GM19238 (cell line): ENCODE results near the gene EMX2.
"Not testable (repeated sequence)": the region's sequence is repeated elsewhere in the genome, so short reads cannot be mapped to it uniquely, and the experiment has no call there.

Source experiments
- DNase-seq: peaks from one replicate; pipeline ENCODE4 v3.0.0; 2011; ENCODE audit warnings: low spot score; ENCODE audit not compliant: insufficient read length

Gene EMX2

GRCh38 chr10:117542706-117543224 is at the start of gene EMX2:
Gene EMX2 (plus strand): TSS chr10:117542746. CDS start chr10:117543268, 522 bp downstream.
- DNase-seq: no peak

DNA sequence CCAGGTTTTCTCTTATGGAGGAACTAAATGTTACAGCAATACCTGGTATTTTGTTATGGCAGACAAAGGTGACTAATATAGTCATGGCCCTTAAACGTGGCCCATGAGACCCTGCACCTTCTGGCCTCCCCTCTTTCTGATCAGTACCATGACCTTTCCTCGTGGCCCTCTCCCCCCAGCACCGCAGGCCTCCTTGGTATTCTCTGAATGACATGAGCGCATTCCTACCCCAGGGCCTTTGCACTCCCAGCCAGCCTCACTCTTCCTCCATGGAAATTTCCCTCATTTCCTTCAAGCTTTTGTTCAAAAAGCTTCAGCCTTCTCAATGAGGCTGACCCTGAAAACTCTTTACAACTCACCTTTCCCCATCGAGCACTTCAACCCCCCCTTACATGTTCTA is 46.5 kb upstream of the EMX2 start:
- no peak for DNase-seq

GRCh38 chr10:117496616-117497028 is 45.9 kb upstream of the EMX2 start:
- DNase-seq: peak; percentile 61

DNA sequence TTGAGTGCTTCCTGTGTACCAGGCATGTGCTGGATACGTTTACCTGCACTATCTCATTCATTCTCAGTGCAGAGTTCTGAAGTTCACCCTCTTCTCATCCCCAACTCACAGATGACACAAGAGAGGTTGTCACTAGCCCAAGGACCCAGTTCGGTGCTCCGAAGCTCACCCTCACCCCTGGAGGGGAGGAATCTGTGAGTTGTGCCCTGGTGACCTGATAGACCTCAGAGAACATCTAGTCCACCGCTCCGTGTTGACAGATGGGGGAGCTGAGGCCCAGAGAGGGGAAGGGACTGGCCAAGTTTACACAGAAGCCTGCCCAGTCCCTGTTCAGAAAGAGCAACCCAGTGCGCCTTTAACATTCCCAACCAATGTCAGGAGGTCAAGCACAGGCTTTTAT is 44.8 kb upstream of the EMX2 start:
- no peak for DNase-seq

DNA sequence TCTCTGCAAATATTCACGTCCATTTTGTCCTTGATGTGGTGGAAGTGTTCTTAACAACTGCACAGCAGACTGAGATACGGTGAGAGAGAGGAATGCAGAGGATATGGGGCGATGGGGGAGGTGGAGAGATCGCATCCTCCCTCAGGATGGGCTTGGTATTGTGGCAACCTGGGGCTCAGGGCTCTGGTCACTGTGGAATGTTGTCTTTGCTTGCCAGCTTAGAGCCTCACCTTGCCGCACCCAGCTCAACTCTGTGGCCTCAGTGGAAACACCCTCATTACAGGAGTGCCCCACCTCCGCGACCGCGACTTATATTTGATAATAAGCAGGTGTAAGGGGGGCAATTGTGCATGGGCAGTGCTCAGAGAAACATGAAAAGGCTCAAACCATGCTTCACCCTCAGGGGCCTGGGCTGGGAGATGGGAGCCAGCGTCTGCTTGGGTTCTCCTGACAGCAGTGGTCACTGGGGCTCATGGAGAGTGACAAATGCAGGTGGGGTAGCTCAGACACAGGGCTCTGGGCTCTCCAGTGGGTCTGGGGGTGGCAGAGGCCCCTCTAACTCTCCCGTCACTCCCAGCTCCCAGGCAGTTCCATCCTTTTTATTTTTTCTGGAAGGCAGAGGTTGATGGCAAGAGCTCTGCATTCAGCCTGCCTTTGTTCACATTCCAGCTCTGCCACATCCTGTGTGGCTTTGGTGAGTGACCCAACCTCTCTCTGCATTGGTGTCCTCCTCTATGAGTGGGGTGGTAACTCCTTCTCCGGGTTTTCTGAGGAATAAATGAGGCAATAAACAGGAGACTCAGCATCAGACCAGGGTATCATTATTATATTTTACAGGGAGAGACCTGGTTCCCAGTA is 43.1 kb upstream of the EMX2 start:
- no peak for DNase-seq

GRCh38 chr10:117500456-117500855 is 42.1 kb upstream of the EMX2 start:
- no peak for DNase-seq

GRCh38 chr10:117501460-117502035 is 41.0 kb upstream of the EMX2 start:
- no peak for DNase-seq

DNA sequence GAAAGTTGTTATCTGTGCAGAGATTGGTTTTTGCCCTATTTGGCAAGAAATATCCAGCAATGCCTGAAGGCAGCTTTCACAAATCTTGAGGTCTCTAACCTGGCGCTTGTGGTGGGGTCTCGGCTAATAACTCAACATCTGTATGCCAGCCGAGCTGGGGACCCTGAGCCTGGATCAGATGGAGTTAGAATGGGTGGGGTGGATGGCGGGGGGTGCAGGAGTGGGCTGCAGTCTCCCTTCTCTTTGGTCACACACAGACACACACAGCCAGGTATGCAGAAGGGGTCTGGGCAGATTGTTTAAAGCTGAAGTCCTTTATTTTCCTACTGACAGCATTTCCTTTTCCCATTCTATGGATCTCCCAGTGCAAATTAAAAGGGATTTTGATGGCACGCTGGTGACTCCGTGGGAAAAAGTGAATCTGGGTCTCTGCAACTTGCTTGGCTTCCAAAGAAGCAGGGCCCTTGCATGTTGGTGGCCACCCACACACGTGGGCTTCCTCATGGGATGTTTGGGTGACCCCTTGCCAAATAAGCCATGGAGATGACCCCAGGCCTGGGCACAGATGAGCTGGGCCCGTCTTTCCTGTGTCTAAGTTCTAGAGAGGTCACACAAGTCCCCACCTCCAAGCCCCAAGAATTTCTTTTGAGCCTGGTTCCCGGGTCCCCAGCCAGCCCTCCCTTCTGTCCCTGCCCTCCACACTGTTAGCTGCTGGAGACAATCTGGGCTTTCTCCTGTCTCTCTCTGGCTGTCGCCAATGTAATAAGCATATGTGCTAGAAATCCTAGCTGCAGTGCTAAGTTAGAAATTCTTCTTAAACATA is 39.9 kb upstream of the EMX2 start:
- DNase-seq: no peak

- peak; percentile 17 for DNase-seq
These were observed 39.0 kb upstream of the EMX2 start for GRCh38 chr10:117503244-117504205.

DNA sequence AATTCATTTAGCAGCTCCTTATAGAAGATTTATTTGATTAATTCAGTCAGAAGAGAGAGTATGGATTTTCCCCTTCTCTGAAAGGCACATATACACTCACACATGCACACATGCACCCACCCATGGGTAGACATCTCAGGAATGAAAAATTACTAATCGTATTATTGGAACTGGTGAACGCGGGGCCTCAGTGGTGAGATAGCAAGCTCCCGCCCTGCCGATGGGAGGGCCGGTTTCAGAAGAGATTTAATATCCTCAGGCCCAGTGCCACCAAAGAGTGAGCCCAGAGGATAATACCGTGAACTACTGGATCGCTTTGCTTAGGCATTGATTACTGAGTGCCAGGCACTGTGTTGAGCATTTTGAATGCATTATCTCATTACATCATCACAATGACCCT is 38.0 kb upstream of the EMX2 start:
- no peak for DNase-seq

DNA sequence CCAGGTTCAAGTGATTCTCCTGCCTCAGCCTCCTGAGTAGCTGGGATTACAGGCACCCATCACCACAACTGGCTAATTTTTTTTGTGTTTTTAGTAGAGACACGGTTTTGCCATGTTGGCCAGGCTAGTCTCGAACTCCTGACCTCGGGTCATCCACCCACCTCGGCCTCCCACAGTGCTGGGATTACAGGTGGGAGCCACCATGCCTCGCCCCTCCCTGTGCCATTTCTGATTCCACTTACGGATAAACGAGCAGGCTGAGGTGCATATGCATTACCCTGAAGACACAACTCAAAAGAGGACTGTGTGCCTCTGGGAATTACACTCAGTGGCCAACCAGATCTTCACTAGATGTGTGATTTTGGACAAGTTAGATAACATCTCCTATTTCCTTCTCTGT is 35.5 kb upstream of the EMX2 start:
- DNase-seq: not testable (repeated sequence)

- DNase-seq: no peak
These were observed 33.0 kb upstream of the EMX2 start for GRCh38 chr10:117509573-117509972.

- DNase-seq: no peak
These were observed 30.8 kb upstream of the EMX2 start for GRCh38 chr10:117511601-117512390.

DNA sequence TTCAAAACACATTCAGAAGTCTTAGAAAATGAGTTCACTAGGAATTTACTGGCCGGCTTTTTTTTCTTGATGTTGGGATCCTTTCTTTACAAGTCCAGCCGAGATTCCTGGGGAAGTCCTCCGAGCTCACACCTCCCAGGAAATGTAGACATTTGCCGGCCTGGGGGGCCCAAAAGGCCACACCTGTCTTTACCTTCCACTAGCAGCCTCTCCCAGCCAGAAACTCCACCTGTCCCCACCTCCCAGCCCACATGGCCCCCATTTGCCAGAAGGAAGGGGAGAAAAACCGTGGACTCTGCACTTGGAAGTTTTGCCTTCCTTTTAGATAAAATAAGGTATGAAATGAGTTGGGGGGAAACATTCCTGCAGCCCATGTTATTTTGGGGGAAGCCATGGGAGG is 27.6 kb upstream of the EMX2 start:
- no peak for DNase-seq

DNA sequence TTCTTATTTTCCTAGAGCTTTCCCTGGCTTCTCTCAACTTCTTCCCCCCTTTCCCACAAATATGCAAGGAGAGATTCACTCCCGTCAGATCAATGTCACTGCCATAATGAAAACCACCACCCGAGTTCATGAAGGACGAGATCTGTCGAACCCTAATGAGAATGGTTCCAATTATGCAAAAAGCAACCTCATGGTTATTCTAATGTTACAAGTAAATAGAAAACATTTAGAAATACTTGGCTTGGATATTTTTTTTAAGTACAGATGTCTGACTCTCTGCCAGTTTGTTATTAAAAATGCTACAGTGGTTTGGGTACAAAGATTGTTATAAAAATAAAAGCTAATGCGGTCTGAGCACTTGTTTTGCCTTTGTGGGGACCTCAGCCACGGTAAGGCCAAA is 25.9 kb upstream of the EMX2 start:
- no peak for DNase-seq

DNA sequence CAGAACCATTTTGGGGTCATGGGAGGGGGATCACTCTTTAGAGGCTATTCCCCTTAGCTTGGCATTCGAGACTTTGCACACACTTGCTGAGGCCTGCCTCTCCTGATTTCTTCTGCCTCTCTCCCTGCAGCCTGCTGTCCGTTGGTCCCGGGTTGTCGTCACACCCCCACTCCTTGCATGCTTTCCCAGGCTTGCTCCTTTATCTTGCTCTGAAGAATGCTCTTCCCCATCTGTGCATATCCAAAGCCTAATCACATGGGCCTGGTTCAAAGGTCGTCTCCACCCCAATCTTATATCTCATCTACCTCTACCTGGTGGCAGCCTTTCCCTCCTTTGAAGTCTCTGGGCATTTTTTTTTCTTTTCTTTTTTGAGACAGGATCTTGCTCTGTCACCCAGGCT is 24.3 kb upstream of the EMX2 start:
- DNase-seq: no peak

DNA sequence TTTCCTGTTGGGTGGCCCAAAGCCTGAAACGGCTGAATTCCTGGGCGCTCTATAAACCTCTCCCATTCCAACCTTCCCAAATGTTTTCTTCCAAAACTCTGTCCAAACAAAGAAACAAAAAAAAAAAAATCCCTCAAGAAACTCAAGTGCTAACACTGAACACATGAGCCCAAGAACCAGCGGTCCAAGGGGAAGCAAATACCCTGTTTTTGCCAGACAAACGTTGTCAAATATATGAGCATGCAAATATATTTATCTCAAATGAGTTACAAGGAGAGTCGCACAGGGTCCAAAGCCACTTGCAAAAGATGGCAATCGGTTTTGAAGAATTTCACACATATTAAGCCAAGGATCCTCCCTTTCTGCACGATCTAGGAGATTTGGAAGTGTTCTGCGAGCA is 23.3 kb upstream of the EMX2 start:
- DNase-seq: no peak

- DNase-seq: no peak
These were observed 22.7 kb upstream of the EMX2 start for GRCh38 chr10:117519879-117520278.

DNA sequence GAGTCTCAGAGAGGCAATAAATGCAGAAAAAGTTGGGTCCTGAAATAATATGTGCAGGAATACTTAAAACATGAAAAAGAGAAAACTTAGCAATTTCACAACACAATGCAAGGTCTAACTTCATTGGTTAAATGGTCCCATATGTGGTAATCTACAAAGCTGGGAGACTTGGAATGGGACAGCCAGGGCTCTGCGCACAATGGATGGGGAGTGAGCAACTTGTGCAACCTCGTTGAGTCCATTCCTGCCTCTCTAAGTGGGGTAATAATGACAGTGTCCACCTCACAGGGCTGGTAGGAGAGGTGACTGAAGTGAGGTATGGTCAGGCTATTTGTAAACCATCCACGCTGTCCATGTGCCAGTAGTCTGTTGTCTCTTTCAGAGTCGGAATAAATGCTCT is 11.8 kb upstream of the EMX2 start:
- DNase-seq: no peak
